WERI-Rb-1 (cell line): ENCODE measurements around the gene ROBO2.

Experiments
- DNase-seq: peaks from one replicate; pipeline ENCODE4 v3.0.0-alpha.2; 2020
- H3K27ac ChIP-seq: fragments of 250-450 bp; sonication (Bioruptor Pico); 2 replicates; pipeline ENCODE4 v1.5.1; 2020; ENCODE audit warnings: mild to moderate bottlenecking, moderate library complexity
- H3K27me3 ChIP-seq: fragments of 250-450 bp; sonication (Bioruptor Pico); 2 replicates; pipeline ENCODE4 v1.5.1; 2021; ENCODE audit warnings: mild to moderate bottlenecking, low read depth, moderate library complexity; ENCODE audit not compliant: insufficient read depth, severe bottlenecking
- H3K36me3 ChIP-seq: fragments of 250-450 bp; sonication (Bioruptor Pico); 2 replicates; pipeline ENCODE4 v1.5.1; 2020; ENCODE audit warnings: mild to moderate bottlenecking, moderate library complexity
- H3K4me3 ChIP-seq: 2 replicates; pipeline ENCODE4 v1.5.1; 2011; ENCODE audit warnings: low read depth, mild to moderate bottlenecking, control low read depth, low read length
- H3K9me3 ChIP-seq: fragments of 250-450 bp; sonication (Bioruptor Pico); 2 replicates; pipeline ENCODE4 v1.5.1; 2021; ENCODE audit warnings: mild to moderate bottlenecking, moderate library complexity; ENCODE audit not compliant: severe bottlenecking
- CTCF ChIP-seq: IDR thresholded peaks from 2 replicates; pipeline ENCODE4 v1.5.1; 2011; ENCODE audit warnings: low read depth, mild to moderate bottlenecking, control low read depth, inconsistent platforms, low read length

ROBO2 gene

GRCh38 chr3:77467702-77468625 lies 428.1 kb downstream of the ROBO2 start:
- Histone ChIP-seq H3K36me3 (no peaks in the 10 kb centered on the region), H3K4me3 (no peak overlapping the region), H3K27ac (no peak overlapping the region), H3K9me3 (no peaks in the 10 kb centered on the region), H3K27me3 (no peaks in the 10 kb centered on the region)
- no peak for TF ChIP-seq CTCF
- no peak for DNase-seq

- H3K4me3 ChIP-seq, result no peak overlapping the region
- H3K9me3 ChIP-seq, result no peaks in the 10 kb centered on the region
- H3K27ac ChIP-seq, result no peak overlapping the region
- no peak for DNase-seq
- H3K36me3 ChIP-seq, result no peaks in the 10 kb centered on the region
- no peaks in the 10 kb centered on the region for H3K27me3 ChIP-seq
- no peak for TF ChIP-seq CTCF
These were observed 428.7 kb downstream of the ROBO2 start for GRCh38 chr3:77468626-77469020.

- Histone ChIP-seq H3K36me3 (peaks cover 4% of the 10 kb centered on the region; the same call in 1 of the 2 replicates), H3K4me3 (no peak overlapping the region), H3K9me3 (no peaks in the 10 kb centered on the region), H3K27ac (no peak overlapping the region), H3K27me3 (no peaks in the 10 kb centered on the region)
- no peak for TF ChIP-seq CTCF
- DNase-seq, result no peak
These were observed 435.6 kb downstream of the ROBO2 start for GRCh38 chr3:77475507-77475906.

- no peak overlapping the region for H3K4me3 ChIP-seq
- no peak for DNase-seq
- no peaks in the 10 kb centered on the region for H3K27me3 ChIP-seq
- peaks cover 4% of the 10 kb centered on the region; the same call in 1 of the 2 replicates for H3K36me3 ChIP-seq
- no peaks in the 10 kb centered on the region for H3K9me3 ChIP-seq
- no peak overlapping the region for H3K27ac ChIP-seq
- no peak for TF ChIP-seq CTCF
These were observed 439.1 kb downstream of the ROBO2 start for GRCh38 chr3:77479021-77479420.

GRCh38 chr3:77489216-77489615 lies 449.3 kb downstream of the ROBO2 start:
- Histone ChIP-seq H3K9me3 (peaks cover 4% of the 10 kb centered on the region), H3K27ac (no peak overlapping the region), H3K4me3 (no peak overlapping the region), H3K27me3 (no peaks in the 10 kb centered on the region), H3K36me3 (peaks cover 10% of the 10 kb centered on the region; the same call in 1 of the 2 replicates)
- no peak for TF ChIP-seq CTCF
- DNase-seq, result no peak
